IMR-90 (cell line): ENCODE data around the gene TMEM8B. TPM values are rescaled to one million over a fixed set of nuclear protein-coding genes. Genes with fewer than 3 reads are reported as not detected.
"Not testable (repeated sequence)": the region's sequence is repeated elsewhere in the genome, so short reads cannot be mapped to it uniquely, and the experiment has no call there.

Experiments used
- ATAC-seq: fragments of 200-7000 bp; cut with Tn5 transposase; 2 replicates; pipeline ENCODE4 v1.9.1; 2020; ENCODE audit warnings: low read depth, mild to moderate bottlenecking, moderate library complexity
- BruUV-seq: library from RNA; stranded (reverse); fragments of 400-500 nt; replicated peaks from 2 replicates; lab custom pipeline; 2021; lab: Mats Ljungman, UMichigan
- CTCF ChIA-PET: fragments of 300-600 bp; formaldehyde crosslinking; extraction: SDS; loops from one replicate; lab custom pipeline; 2021; ENCODE audit warnings: antibody characterized with exemption; lab: Yijun Ruan, JAX
- POLR2A ChIA-PET: fragments of 300-600 bp; sonication (Branson Sonifier 250); formaldehyde crosslinking; loops from one replicate; lab custom pipeline; 2022; ENCODE audit warnings: antibody characterized with exemption; ENCODE audit not compliant: unreplicated experiment; lab: Charles Lee
- DNase-seq: peaks from one replicate; pipeline ENCODE4 v3.0.0; 2013
- H2AFZ ChIP-seq: replicated peaks from 2 replicates; pipeline ENCODE3; 2013; ENCODE audit warnings: low read length, mild to moderate bottlenecking; ENCODE audit not compliant: poor library complexity
- H2AK5ac ChIP-seq: 2 replicates; pipeline ENCODE4 v1.6.1; 2013; ENCODE audit warnings: low read depth, low read length, inconsistent platforms
- H2AK9ac ChIP-seq: replicated peaks from 2 replicates; pipeline ENCODE3; 2013; ENCODE audit warnings: mild to moderate bottlenecking, low read depth, low read length, moderate library complexity; ENCODE audit not compliant: poor library complexity
- H2BK120ac ChIP-seq: 2 replicates; pipeline ENCODE4 v1.6.1; 2013; ENCODE audit warnings: low read depth, low read length, inconsistent platforms
- H2BK15ac ChIP-seq: 3 replicates; pipeline ENCODE4 v1.6.1; 2013; ENCODE audit warnings: low read depth, low read length, inconsistent platforms
- H2BK20ac ChIP-seq: 2 replicates; pipeline ENCODE4 v1.6.1; 2013; ENCODE audit warnings: low read depth, mild to moderate bottlenecking, inconsistent platforms, low read length, moderate library complexity
- H2BK5ac ChIP-seq: 2 replicates; pipeline ENCODE4 v1.6.1; 2013; ENCODE audit warnings: mild to moderate bottlenecking, low read depth, low read length, inconsistent platforms; ENCODE audit not compliant: poor library complexity, severe bottlenecking
- H3K14ac ChIP-seq: replicated peaks from 2 replicates; pipeline ENCODE4 v1.6.1; 2013; ENCODE audit warnings: low read depth, low read length, inconsistent platforms
- H3K18ac ChIP-seq: 2 replicates; pipeline ENCODE4 v1.6.1; 2013; ENCODE audit warnings: low read depth, low read length, control low read depth
- H3K23ac ChIP-seq: 2 replicates; pipeline ENCODE4 v1.6.1; 2013; ENCODE audit warnings: low read depth, low read length, inconsistent platforms
- H3K27ac ChIP-seq: 2 replicates; pipeline ENCODE4 v1.5.1; 2013; ENCODE audit warnings: mild to moderate bottlenecking, control low read depth, low read length; ENCODE audit not compliant: insufficient read depth
- H3K27me3 ChIP-seq: 2 replicates; pipeline ENCODE4 v1.6.1; 2013; ENCODE audit warnings: low read length; ENCODE audit not compliant: control insufficient read depth, insufficient read depth
- H3K36me3 ChIP-seq: 2 replicates; pipeline ENCODE4 v1.6.1; 2013; ENCODE audit warnings: low read length, mixed read lengths; ENCODE audit not compliant: control insufficient read depth, insufficient read depth
- H3K4ac ChIP-seq: 2 replicates; pipeline ENCODE4 v1.6.1; 2013; ENCODE audit warnings: low read depth, low read length, inconsistent platforms
- H3K4me1 ChIP-seq: 2 replicates; pipeline ENCODE4 v1.6.1; 2013; ENCODE audit warnings: low read length, mixed read lengths; ENCODE audit not compliant: control insufficient read depth, insufficient read depth
- H3K4me2 ChIP-seq: 2 replicates; pipeline ENCODE4 v1.6.1; 2013; ENCODE audit warnings: low read depth, mild to moderate bottlenecking, control low read depth, low read length, moderate library complexity
- H3K4me3 ChIP-seq: 2 replicates; pipeline ENCODE4 v1.5.1; 2013; ENCODE audit warnings: low read depth, mild to moderate bottlenecking, control low read depth, low read length, moderate library complexity; ENCODE audit not compliant: insufficient read depth
- H3K56ac ChIP-seq: 2 replicates; pipeline ENCODE4 v1.6.1; 2013; ENCODE audit warnings: low read length, inconsistent platforms; ENCODE audit not compliant: insufficient read depth; ENCODE audit errors: extremely low read depth
- H3K79me1 ChIP-seq, 2 experiments: 2 replicates each; pipeline ENCODE4 v1.6.1; 2013; ENCODE audit warnings: low read length in 2 of 2, inconsistent platforms in 1 of 2, low read depth in 1 of 2
- H3K9ac ChIP-seq: 2 replicates; pipeline ENCODE4 v1.6.1; 2013; ENCODE audit warnings: low read depth, low read length, control low read depth
- H3K9me1 ChIP-seq: 2 replicates; pipeline ENCODE4 v1.6.1; 2013; ENCODE audit warnings: low read length, inconsistent platforms; ENCODE audit not compliant: insufficient read depth
- H3K9me3 ChIP-seq: 2 replicates; pipeline ENCODE4 v1.6.1; 2013; ENCODE audit warnings: low read length; ENCODE audit not compliant: control insufficient read depth, insufficient read depth
- H4K20me1 ChIP-seq: 2 replicates; pipeline ENCODE4 v1.6.1; 2013; ENCODE audit warnings: low read length, inconsistent platforms; ENCODE audit not compliant: insufficient read depth
- H4K5ac ChIP-seq: 2 replicates; pipeline ENCODE4 v1.6.1; 2013; ENCODE audit warnings: mild to moderate bottlenecking, low read depth, low read length, control low read depth
- H4K8ac ChIP-seq, 2 experiments: 2 replicates each; pipeline ENCODE4 v1.6.1; 2013; ENCODE audit warnings: low read depth in 2 of 2, low read length in 2 of 2, control low read depth in 1 of 2, inconsistent platforms in 1 of 2
- H4K91ac ChIP-seq: 2 replicates; pipeline ENCODE4 v1.6.1; 2013; ENCODE audit warnings: low read depth, low read length, inconsistent platforms; ENCODE audit not compliant: insufficient read depth
- MXI1 ChIP-seq: IDR thresholded peaks from 2 replicates; pipeline ENCODE4 v1.6.1; 2012; ENCODE audit warnings: low read depth, mild to moderate bottlenecking, low read length, moderate library complexity, borderline replicate concordance
- WGBS, 2 experiments: methylation state at CpG; one replicate each; pipeline versions ENCODE4 v1.1.5 to v1.1.7; 2013; ENCODE audit warnings: missing lambda C conversion rate in 2 of 2; ENCODE audit not compliant: insufficient read length in 1 of 2; ENCODE audit errors: extremely low coverage in 2 of 2; 5-methylcytosine and 5-hydroxymethylcytosine counted together
- dilution Hi-C: fragments of 300-500 bp; cut with HindIII; formaldehyde crosslinking; loops from one replicate; pipeline ENCODE4 v1.14.3; 2018; ENCODE audit warnings: low sequenced_read_pairs; ENCODE audit not compliant: unreplicated experiment
- in situ Hi-C: fragments of 300-500 bp; cut with MboI; formaldehyde crosslinking; loops from 3 replicates; pipeline ENCODE4 v1.14.3; 2019; ENCODE audit warnings: low sequenced_read_pairs, inconsistent platforms, mixed read lengths
- intact Hi-C: fragments of 100-400 bp; cut with micrococcal nuclease; formaldehyde crosslinking; loops from 2 replicates; pipeline ENCODE4 v1.10.0; 2022
- polyA plus RNA-seq, 3 experiments: library from polyadenylated mRNA; depleted of rRNA; stranded (reverse); fragments of >200 nt; gene quantifications; 2 replicates each; pipeline ENCODE4 v1.2.3, GENCODE V29; 2012; ENCODE audit warnings: low replicate concordance in 1 of 3
- total RNA-seq: library from RNA; depleted of rRNA; stranded (reverse); fragments of >200 nt; gene quantifications from 2 replicates; pipeline ENCODE4 v1.2.3, GENCODE V29; 2012

TMEM8B gene
- total and polyA plus RNA-seq, 2 of the 4 experiments (the other 2 are of a cell fraction) = 0.72 to 8.3 TPM

- no peak overlapping the region for H2BK5ac ChIP-seq
- H3K27me3 ChIP-seq = peaks cover 35% of the 10 kb centered on the region
- no peak overlapping the region for H2AFZ ChIP-seq
- H3K14ac ChIP-seq = no peak overlapping the region
- H3K79me1 ChIP-seq = no peaks in the 10 kb centered on the region
- H2BK120ac ChIP-seq = no peak overlapping the region
- TF ChIP-seq MXI1 = no peak
- H2BK15ac ChIP-seq = no peak overlapping the region
- intact Hi-C loops (no loop called here), in situ Hi-C loops (no loop called here), dilution Hi-C loops (no loop called here)
- no peaks in the 10 kb centered on the region for H4K20me1 ChIP-seq
- no peak overlapping the region for H2AK9ac ChIP-seq
- no peak overlapping the region for H2BK20ac ChIP-seq
- H3K36me3 ChIP-seq = no peaks in the 10 kb centered on the region
- no TSS peak for BruUV-seq
- ChIA-PET CTCF (interaction anchor here (1.0 to 2.4 kb wide), 2 partner anchors 14 to 49 kb away, joined by 3 to 7 read pairs; no protein-coding TSS in a partner anchor), POLR2A (no interaction called here)
- H3K4me3 ChIP-seq = no peak overlapping the region
- H3K27ac ChIP-seq = no peak overlapping the region
- ATAC-seq (no peak), DNase-seq (no peak)
- H3K23ac ChIP-seq = no peak overlapping the region
- no peak overlapping the region for H3K56ac ChIP-seq
- H4K5ac ChIP-seq = no peak overlapping the region
- no peak overlapping the region for H4K91ac ChIP-seq
- H3K9ac ChIP-seq = no peak overlapping the region
- H4K8ac ChIP-seq = no peak overlapping the region
- no peaks in the 10 kb centered on the region for H3K4me1 ChIP-seq
- no peaks in the 10 kb centered on the region for H3K9me1 ChIP-seq
- H3K4ac ChIP-seq = no peak overlapping the region
- H3K9me3 ChIP-seq = no peaks in the 10 kb centered on the region
- H3K18ac ChIP-seq = no peak overlapping the region
- H2AK5ac ChIP-seq = no peak overlapping the region
- no CpG with 5 or more reads among the region's 2 CpGs for WGBS, 2 experiments
- no peak overlapping the region for H3K4me2 ChIP-seq
Observed at GRCh38 chr9:35896570-35896969, 67.5 kb downstream of the TMEM8B start.

DNA sequence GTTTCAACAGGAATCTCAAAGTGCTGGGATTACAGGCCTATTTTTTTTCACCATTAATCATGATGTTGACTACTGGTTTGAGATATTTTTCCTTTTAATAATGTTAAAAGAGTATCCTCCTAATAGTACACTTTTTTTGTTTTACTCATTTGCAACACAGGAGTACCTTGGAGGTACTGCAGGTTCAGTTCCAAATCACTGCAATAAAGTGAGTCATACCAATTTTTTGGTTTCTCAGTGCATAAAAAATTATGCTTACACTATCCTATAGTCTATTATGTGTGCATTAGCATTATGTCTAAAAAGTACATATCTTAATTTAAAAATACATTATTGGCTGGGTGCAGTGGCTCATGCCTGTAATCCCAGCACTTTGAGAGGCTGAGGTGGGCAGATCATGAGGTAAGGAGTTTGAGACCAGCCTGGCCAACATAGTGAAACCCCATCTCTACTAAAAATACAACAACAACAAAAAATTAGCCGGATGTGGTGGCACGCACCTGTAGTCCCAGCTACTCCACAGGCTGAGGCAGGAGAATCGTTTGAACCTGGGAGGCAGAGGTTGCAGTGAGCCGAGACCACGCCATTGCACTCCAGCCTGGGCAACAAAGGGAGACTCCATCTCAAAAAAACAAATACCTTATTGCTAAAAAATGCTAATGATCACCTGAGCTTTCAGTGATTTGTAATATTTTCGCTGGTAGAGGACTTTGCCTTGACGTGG lies 68.5 kb downstream of the TMEM8B start:
- H2BK20ac ChIP-seq, H4K5ac ChIP-seq, H2BK15ac ChIP-seq, H3K56ac ChIP-seq, H2BK120ac ChIP-seq, H3K4me2 ChIP-seq, ATAC-seq, H3K14ac ChIP-seq, BruUV-seq, H3K9me3 ChIP-seq, H3K23ac ChIP-seq, in situ Hi-C loops, H3K4ac ChIP-seq, H3K4me1 ChIP-seq, DNase-seq, dilution Hi-C loops, H4K91ac ChIP-seq, H2AK9ac ChIP-seq, H3K18ac ChIP-seq, H3K27ac ChIP-seq, H2AFZ ChIP-seq, H4K8ac ChIP-seq, H3K4me3 ChIP-seq, H3K9ac ChIP-seq, POLR2A ChIA-PET, H3K36me3 ChIP-seq, H3K79me1 ChIP-seq, H2AK5ac ChIP-seq, H3K9me1 ChIP-seq, H2BK5ac ChIP-seq, H4K20me1 ChIP-seq, intact Hi-C loops: not testable (repeated sequence)
- no CpG with 5 or more reads among the region's 7 CpGs for WGBS, 2 experiments
- CTCF ChIA-PET = interaction anchor here (0.6 to 2.4 kb wide), 3 partner anchors 15 to 48 kb away, joined by 3 to 7 read pairs (median 3); no protein-coding TSS in a partner anchor
- H3K27me3 ChIP-seq = peaks cover 30% of the 10 kb centered on the region
